Measurements from ENCODE around the gene ACAP1. TPM values are rescaled to one million over a fixed set of nuclear protein-coding genes. Genes with fewer than 3 reads are reported as not detected.

ACAP1 gene
- total RNA-seq, 1 experiment from 2014 or later = 2.7 TPM

DNA sequence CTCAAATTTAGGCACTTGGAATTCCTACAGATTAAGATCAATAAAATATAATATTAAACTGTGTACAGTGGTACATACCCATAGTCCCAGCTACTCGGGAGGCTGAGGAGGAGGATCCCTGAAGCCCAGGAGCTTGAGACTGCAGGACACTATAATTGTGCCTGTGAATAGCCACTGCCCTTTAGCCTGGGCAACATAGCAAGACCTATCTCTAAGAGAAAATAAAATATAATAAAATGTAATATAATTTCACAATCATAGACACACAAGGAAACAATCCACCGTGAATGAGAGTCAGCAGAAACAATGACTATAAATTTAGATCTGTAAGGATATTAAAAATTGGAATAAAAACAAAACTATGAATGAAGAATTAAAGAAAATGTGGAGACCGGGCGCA lies 34.5 kb downstream of the ACAP1 start:
- H3K4me1 ChIP-seq (ENCODE audit: control insufficient read depth, insufficient read depth, low read length) = no peaks in the 10 kb centered on the region
- TF ChIP-seq POLR2AphosphoS5 (IDR thresholded peaks at IDR 0.05; ENCODE audit: low read depth, low read length) = no peak
- TF ChIP-seq, protein P1, sequence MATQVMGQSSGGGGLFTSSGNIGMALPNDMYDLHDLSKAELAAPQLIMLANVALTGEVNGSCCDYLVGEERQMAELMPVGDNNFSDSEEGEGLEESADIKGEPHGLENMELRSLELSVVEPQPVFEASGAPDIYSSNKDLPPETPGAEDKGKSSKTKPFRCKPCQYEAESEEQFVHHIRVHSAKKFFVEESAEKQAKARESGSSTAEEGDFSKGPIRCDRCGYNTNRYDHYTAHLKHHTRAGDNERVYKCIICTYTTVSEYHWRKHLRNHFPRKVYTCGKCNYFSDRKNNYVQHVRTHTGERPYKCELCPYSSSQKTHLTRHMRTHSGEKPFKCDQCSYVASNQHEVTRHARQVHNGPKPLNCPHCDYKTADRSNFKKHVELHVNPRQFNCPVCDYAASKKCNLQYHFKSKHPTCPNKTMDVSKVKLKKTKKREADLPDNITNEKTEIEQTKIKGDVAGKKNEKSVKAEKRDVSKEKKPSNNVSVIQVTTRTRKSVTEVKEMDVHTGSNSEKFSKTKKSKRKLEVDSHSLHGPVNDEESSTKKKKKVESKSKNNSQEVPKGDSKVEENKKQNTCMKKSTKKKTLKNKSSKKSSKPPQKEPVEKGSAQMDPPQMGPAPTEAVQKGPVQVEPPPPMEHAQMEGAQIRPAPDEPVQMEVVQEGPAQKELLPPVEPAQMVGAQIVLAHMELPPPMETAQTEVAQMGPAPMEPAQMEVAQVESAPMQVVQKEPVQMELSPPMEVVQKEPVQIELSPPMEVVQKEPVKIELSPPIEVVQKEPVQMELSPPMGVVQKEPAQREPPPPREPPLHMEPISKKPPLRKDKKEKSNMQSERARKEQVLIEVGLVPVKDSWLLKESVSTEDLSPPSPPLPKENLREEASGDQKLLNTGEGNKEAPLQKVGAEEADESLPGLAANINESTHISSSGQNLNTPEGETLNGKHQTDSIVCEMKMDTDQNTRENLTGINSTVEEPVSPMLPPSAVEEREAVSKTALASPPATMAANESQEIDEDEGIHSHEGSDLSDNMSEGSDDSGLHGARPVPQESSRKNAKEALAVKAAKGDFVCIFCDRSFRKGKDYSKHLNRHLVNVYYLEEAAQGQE (IDR thresholded peaks at IDR 0.05; ENCODE audit: insufficient read depth in 1 of 2, low read depth in 2 of 2, low read length in 1 of 2) = no peak
- no peak for TF ChIP-seq SIN3A (IDR thresholded peaks at IDR 0.05; ENCODE audit: borderline replicate concordance, insufficient read depth, low read depth, low read length)
- TF ChIP-seq, protein P2, sequence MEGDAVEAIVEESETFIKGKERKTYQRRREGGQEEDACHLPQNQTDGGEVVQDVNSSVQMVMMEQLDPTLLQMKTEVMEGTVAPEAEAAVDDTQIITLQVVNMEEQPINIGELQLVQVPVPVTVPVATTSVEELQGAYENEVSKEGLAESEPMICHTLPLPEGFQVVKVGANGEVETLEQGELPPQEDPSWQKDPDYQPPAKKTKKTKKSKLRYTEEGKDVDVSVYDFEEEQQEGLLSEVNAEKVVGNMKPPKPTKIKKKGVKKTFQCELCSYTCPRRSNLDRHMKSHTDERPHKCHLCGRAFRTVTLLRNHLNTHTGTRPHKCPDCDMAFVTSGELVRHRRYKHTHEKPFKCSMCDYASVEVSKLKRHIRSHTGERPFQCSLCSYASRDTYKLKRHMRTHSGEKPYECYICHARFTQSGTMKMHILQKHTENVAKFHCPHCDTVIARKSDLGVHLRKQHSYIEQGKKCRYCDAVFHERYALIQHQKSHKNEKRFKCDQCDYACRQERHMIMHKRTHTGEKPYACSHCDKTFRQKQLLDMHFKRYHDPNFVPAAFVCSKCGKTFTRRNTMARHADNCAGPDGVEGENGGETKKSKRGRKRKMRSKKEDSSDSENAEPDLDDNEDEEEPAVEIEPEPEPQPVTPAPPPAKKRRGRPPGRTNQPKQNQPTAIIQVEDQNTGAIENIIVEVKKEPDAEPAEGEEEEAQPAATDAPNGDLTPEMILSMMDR (IDR thresholded peaks at IDR 0.05) = no peak
- TF ChIP-seq TCF7L2 (IDR thresholded peaks at IDR 0.05; ENCODE audit: low read depth, low read length) = no peak
- H3K27ac ChIP-seq (ENCODE audit: low read length) = no peak overlapping the region
- in situ Hi-C loops (cut with HindIII; ENCODE audit: low pct_unique_long_range_greater_than_20kb, low sequenced_read_pairs) = no loop called here
- ChIA-PET CTCF (no interaction called here), POLR2A (interaction anchor here (0.6 kb wide), 1 partner anchor 279 kb away, joined by 8 read pairs; no protein-coding TSS in a partner anchor)
- BruUV-seq (replicated peaks) = no TSS peak
- H3K9me3 ChIP-seq (ENCODE audit: control insufficient read depth, insufficient read depth, low read depth, low read length) = no peaks in the 10 kb centered on the region
- DNase-seq (ENCODE audit: low read depth, low spot score) (no peak), ATAC-seq (no peak)
- H3K27me3 ChIP-seq (ENCODE audit: control insufficient read depth, insufficient read depth, low read length) = no peaks in the 10 kb centered on the region
- intact Hi-C loops (cut with micrococcal nuclease; ENCODE audit: unreplicated experiment) = no loop called here
- H3K36me3 ChIP-seq (ENCODE audit: control insufficient read depth, insufficient read depth, low read length) = no peaks in the 10 kb centered on the region
- no peak overlapping the region for H3K4me3 ChIP-seq (ENCODE audit: low read depth in 2 of 2, low read length in 2 of 2)

DNA sequence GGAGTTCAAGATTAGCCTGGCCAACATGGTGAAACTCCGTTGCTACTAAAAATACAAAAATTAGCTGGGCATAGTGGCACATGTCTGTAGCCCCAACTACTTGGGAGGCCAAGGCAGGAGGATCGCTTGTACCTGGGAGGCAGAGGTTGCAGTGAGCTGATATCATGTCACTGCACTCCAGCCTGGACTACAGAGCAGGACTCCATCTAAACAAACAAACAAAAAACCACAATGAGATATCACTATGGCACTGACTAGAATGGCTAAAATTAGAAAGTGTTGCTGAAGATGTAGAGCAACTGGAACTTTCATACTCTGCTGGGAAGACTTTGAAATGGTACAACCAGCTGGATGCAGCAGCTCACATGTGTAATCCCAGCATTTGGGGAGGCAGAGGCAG lies 38.0 kb downstream of the ACAP1 start:
- Histone ChIP-seq H3K36me3 (ENCODE audit: control insufficient read depth, insufficient read depth, low read length) (no peaks in the 10 kb centered on the region), H3K9me3 (ENCODE audit: control insufficient read depth, insufficient read depth, low read depth, low read length) (peaks cover 3% of the 10 kb centered on the region; the same call in 1 of the 2 replicates), H3K27me3 (ENCODE audit: control insufficient read depth, insufficient read depth, low read length) (no peaks in the 10 kb centered on the region), H3K4me3 (ENCODE audit: low read depth in 2 of 2, low read length in 2 of 2) (no peak overlapping the region), H3K4me1 (ENCODE audit: control insufficient read depth, insufficient read depth, low read length) (no peaks in the 10 kb centered on the region), H3K27ac (ENCODE audit: low read length) (no peak overlapping the region)
- no TSS peak for BruUV-seq (replicated peaks)
- CTCF ChIA-PET = no interaction called here
- ATAC-seq = no peak
- intact Hi-C loops (cut with micrococcal nuclease; ENCODE audit: unreplicated experiment) = no loop called here
- POLR2A ChIA-PET = interaction anchor here (0.7 kb wide), 1 partner anchor 164 kb away, joined by 3 read pairs; no protein-coding TSS in a partner anchor
- TF ChIP-seq, protein P1 (IDR thresholded peaks at IDR 0.05; ENCODE audit: insufficient read depth in 1 of 2, low read depth in 2 of 2, low read length in 1 of 2) = no peak
- TF ChIP-seq POLR2AphosphoS5 (IDR thresholded peaks at IDR 0.05; ENCODE audit: low read depth, low read length) (no peak), SIN3A (IDR thresholded peaks at IDR 0.05; ENCODE audit: borderline replicate concordance, insufficient read depth, low read depth, low read length) (no peak), TCF7L2 (IDR thresholded peaks at IDR 0.05; ENCODE audit: low read depth, low read length) (no peak)
- TF ChIP-seq, protein P2 (IDR thresholded peaks at IDR 0.05) = no peak
- in situ Hi-C loops (cut with HindIII; ENCODE audit: low pct_unique_long_range_greater_than_20kb, low sequenced_read_pairs) = no loop called here
- no peak for DNase-seq (ENCODE audit: low read depth, low spot score)
